ENCODE results near the gene KIF12.
"Not testable (repeated sequence)": the region's sequence is repeated elsewhere in the genome, so short reads cannot be mapped to it uniquely, and the experiment has no call there.

KIF12 gene

GRCh38 chr9:114130624-114131277, 31.7 kb upstream of the KIF12 start:
- Histone ChIP-seq H3K79me2 (ENCODE audit: low read length) (no peaks in the 10 kb centered on the region), H3K36me3 (replicated peaks; ENCODE audit: insufficient read depth, low read length) (no peaks in the 10 kb centered on the region), H3K4me3 (ENCODE audit: low read length) (no peak overlapping the region), H3K9me3 (replicated peaks; ENCODE audit: insufficient read depth, low read length) (no peaks in the 10 kb centered on the region), H3K27ac (ENCODE audit: low read length) (no peak overlapping the region), H3F3A (ENCODE audit: insufficient read depth, low read length) (no peaks in the 10 kb centered on the region), H3K27me3 (replicated peaks; ENCODE audit: insufficient read depth, low read length) (no peaks in the 10 kb centered on the region), H2AFZ (ENCODE audit: low read length) (no peak overlapping the region), H3K9ac (ENCODE audit: low read length) (no peak overlapping the region), H4K20me1 (ENCODE audit: insufficient read depth, low read length) (no peaks in the 10 kb centered on the region), H3K9me2 (replicated peaks; ENCODE audit: insufficient read depth, low read length) (no peaks in the 10 kb centered on the region), H3K4me1 (ENCODE audit: low read length) (no peaks in the 10 kb centered on the region), H3K4me2 (ENCODE audit: low read depth, low read length) (no peak overlapping the region)
- no peak for DNase-seq
- no peak for TF ChIP-seq CTCF (IDR thresholded peaks at IDR 0.05; ENCODE audit: low read length)
- no peak for TF ChIP-seq EZH2 (optimal IDR thresholded peaks at IDR 0.05; ENCODE audit: low read depth, low read length)
- TF ChIP-seq EZH2phosphoT487 (IDR thresholded peaks at IDR 0.05; ENCODE audit: low read length), result no peak

DNA sequence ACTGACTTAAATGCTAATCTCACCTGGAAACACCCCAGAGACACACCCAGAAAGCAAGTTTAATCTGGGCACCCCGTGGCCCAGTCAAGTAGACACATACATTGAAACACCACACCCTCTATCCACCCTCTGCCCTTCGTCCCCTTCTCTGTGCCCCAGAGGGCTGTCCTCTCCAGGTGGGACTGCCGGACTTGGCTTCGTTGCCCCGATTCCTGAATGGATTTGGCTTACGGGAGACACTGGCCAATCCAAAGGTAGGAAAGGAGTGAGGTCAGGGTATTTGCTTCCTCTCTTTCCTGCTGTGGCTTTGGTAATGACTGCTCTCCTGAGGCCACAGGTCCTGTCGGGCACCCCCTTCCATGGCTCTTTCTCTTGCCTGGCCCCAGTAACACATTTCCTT, 31.0 kb upstream of the KIF12 start:
- Histone ChIP-seq H3K79me2 (ENCODE audit: low read length) (no peaks in the 10 kb centered on the region), H3K9me3 (replicated peaks; ENCODE audit: insufficient read depth, low read length) (no peaks in the 10 kb centered on the region), H3K36me3 (replicated peaks; ENCODE audit: insufficient read depth, low read length) (no peaks in the 10 kb centered on the region), H3K27ac (ENCODE audit: low read length) (no peak overlapping the region), H2AFZ (ENCODE audit: low read length) (no peak overlapping the region), H3K9me2 (replicated peaks; ENCODE audit: insufficient read depth, low read length) (no peaks in the 10 kb centered on the region), H4K20me1 (ENCODE audit: insufficient read depth, low read length) (no peaks in the 10 kb centered on the region), H3K4me3 (ENCODE audit: low read length) (no peak overlapping the region), H3K4me1 (ENCODE audit: low read length) (no peaks in the 10 kb centered on the region), H3K9ac (ENCODE audit: low read length) (no peak overlapping the region), H3K27me3 (replicated peaks; ENCODE audit: insufficient read depth, low read length) (no peaks in the 10 kb centered on the region), H3F3A (ENCODE audit: insufficient read depth, low read length) (no peaks in the 10 kb centered on the region), H3K4me2 (ENCODE audit: low read depth, low read length) (no peak overlapping the region)
- TF ChIP-seq EZH2phosphoT487 (IDR thresholded peaks at IDR 0.05; ENCODE audit: low read length), result no peak
- no peak for TF ChIP-seq EZH2 (optimal IDR thresholded peaks at IDR 0.05; ENCODE audit: low read depth, low read length)
- TF ChIP-seq CTCF (IDR thresholded peaks at IDR 0.05; ENCODE audit: low read length), result no peak
- DNase-seq, result no peak

DNA sequence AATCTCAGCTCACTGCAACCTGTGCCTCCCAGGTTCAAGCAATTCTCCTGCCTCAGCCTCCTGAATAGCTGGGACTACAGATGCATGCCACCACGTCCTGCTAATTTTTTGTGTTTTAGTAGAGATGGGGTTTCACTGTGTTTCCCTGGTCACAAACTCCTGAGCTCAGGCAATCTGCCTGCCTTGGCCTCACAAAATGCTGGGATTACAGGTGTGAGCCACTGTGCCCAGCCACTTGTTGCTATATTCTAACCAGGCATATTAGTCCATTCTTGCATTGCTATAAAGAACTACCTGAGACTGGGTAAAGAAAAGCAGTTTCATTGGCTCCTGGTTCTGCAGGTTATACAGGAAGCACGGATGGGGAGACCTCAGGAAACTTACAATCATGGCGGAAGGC, 29.7 kb upstream of the KIF12 start:
- not testable (repeated sequence) for H3K9me2 ChIP-seq (replicated peaks; ENCODE audit: insufficient read depth, low read length); H3K4me2 ChIP-seq (ENCODE audit: low read depth, low read length); DNase-seq; H3K27me3 ChIP-seq (replicated peaks; ENCODE audit: insufficient read depth, low read length); H3K9ac ChIP-seq (ENCODE audit: low read length); H3K4me3 ChIP-seq (ENCODE audit: low read length); H3K4me1 ChIP-seq (ENCODE audit: low read length); H3K36me3 ChIP-seq (replicated peaks; ENCODE audit: insufficient read depth, low read length); H4K20me1 ChIP-seq (ENCODE audit: insufficient read depth, low read length); H3K79me2 ChIP-seq (ENCODE audit: low read length); H3K27ac ChIP-seq (ENCODE audit: low read length); H2AFZ ChIP-seq (ENCODE audit: low read length); H3K9me3 ChIP-seq (replicated peaks; ENCODE audit: insufficient read depth, low read length); H3F3A ChIP-seq (ENCODE audit: insufficient read depth, low read length)

DNA sequence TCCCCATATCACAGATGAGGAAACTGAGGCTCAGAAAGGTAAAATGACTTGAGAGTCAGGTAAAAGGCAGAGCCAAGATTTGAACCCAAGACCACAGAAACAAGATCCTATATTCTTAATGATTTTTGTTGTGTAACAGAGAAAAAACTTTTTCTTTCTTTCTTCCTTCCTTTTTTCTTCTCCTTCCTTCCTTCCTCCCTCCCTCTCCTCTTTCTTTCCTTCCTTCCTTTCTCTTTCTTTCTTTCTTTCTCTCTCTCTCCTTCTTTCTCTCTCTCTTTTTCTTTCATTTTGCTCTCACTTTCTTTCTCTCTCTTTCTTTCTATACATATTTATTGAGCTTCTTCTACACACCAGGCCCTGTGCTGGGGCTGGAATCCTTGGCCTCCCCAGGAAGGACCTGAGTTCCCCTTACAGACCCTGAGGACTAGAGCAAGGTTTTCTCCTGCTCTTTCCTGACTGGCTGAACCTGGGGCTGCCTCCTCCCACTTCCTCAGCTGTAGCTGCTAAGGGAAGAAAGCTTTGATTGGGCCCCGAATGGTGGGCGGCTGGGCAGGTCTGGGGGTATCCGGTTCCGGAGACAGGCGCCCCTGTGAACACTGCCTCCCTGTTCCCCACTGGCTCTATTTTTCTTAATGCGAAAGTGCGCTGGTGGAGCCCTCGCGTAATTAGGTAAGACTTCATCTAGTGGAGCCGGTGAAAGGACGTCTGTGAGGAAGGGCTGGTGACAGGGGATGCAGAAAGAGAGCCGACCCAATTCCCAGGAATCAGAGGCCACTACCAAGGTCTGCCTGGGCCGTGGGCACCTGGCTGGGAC, 27.4 kb upstream of the KIF12 start:
- H3K4me3 ChIP-seq (ENCODE audit: low read length), result no peak overlapping the region
- TF ChIP-seq CTCF (IDR thresholded peaks at IDR 0.05; ENCODE audit: low read length), result no peak
- TF ChIP-seq EZH2phosphoT487 (IDR thresholded peaks at IDR 0.05; ENCODE audit: low read length), result no peak
- no peak for TF ChIP-seq EZH2 (optimal IDR thresholded peaks at IDR 0.05; ENCODE audit: low read depth, low read length)
- H3K9ac ChIP-seq (ENCODE audit: low read length), result no peak overlapping the region
- H3K4me1 ChIP-seq (ENCODE audit: low read length), result no peaks in the 10 kb centered on the region
- H3K9me2 ChIP-seq (replicated peaks; ENCODE audit: insufficient read depth, low read length), result no peaks in the 10 kb centered on the region
- DNase-seq, result no peak
- H3K36me3 ChIP-seq (replicated peaks; ENCODE audit: insufficient read depth, low read length), result no peaks in the 10 kb centered on the region
- no peaks in the 10 kb centered on the region for H3F3A ChIP-seq (ENCODE audit: insufficient read depth, low read length)
- H3K27me3 ChIP-seq (replicated peaks; ENCODE audit: insufficient read depth, low read length), result no peaks in the 10 kb centered on the region
- H3K27ac ChIP-seq (ENCODE audit: low read length), result no peak overlapping the region
- no peak overlapping the region for H3K4me2 ChIP-seq (ENCODE audit: low read depth, low read length)
- H3K79me2 ChIP-seq (ENCODE audit: low read length), result no peaks in the 10 kb centered on the region
- H2AFZ ChIP-seq (ENCODE audit: low read length), result no peak overlapping the region
- no peaks in the 10 kb centered on the region for H3K9me3 ChIP-seq (replicated peaks; ENCODE audit: insufficient read depth, low read length)
- no peaks in the 10 kb centered on the region for H4K20me1 ChIP-seq (ENCODE audit: insufficient read depth, low read length)
